Endothelial cell of umbilical vein (primary cell): Measurements from ENCODE around the gene HPS4. TPM values are rescaled to one million over a fixed set of nuclear protein-coding genes. Genes with fewer than 3 reads are reported as not detected.

Experiments used
- BruUV-seq: library from RNA; stranded (reverse); fragments of 400-500 nt; replicated peaks from 2 replicates; lab custom pipeline; 2021; lab: Mats Ljungman, UMichigan
- CTCF ChIA-PET: fragments of 300-600, 350-600 bp; sonication (Branson Sonifier 250); formaldehyde crosslinking; loops from one replicate; lab custom pipeline; 2021; ENCODE audit warnings: antibody characterized with exemption, inconsistent platforms; lab: Charles Lee
- POLR2A ChIA-PET: fragments of 300-600, 350-600 bp; sonication (Branson Sonifier 250); formaldehyde crosslinking; loops from one replicate; lab custom pipeline; 2021; ENCODE audit warnings: antibody characterized with exemption, inconsistent platforms; lab: Charles Lee
- DNase-seq: peaks from one replicate; pipeline ENCODE4 v3.0.0-alpha.2; 2011; ENCODE audit warnings: low read depth, low spot score
- FAIRE-seq: peaks from 2 replicates; lab custom pipeline; 2011; peaks lifted over from hg19 to GRCh38; lab: Jason Lieb, UNC
- H2AFZ ChIP-seq: 2 replicates; pipeline ENCODE4 v1.6.0; 2012; ENCODE audit warnings: low read depth, low read length, control low read depth, inconsistent platforms
- H3K27ac ChIP-seq: 2 replicates; pipeline ENCODE4 v1.5.1; 2011; ENCODE audit warnings: low read depth, mild to moderate bottlenecking, control low read depth, low read length, moderate library complexity; ENCODE audit not compliant: insufficient read depth
- H3K27me3 ChIP-seq, 2 experiments: 2 replicates each; pipeline versions ENCODE4 v1.6.0 to v1.6.1; 2011; ENCODE audit warnings: low read length in 2 of 2, mixed read lengths in 1 of 2; ENCODE audit not compliant: control insufficient read depth in 2 of 2, insufficient read depth in 2 of 2
- H3K36me3 ChIP-seq, 2 experiments: 2 replicates in 1 of 2; 3 replicates in 1 of 2; pipeline ENCODE4 v1.5.1; 2011; ENCODE audit warnings: low read length in 2 of 2, mild to moderate bottlenecking in 1 of 2, moderate library complexity in 1 of 2; ENCODE audit not compliant: control insufficient read depth in 2 of 2, insufficient read depth in 2 of 2; ENCODE audit errors: extremely low read depth in 1 of 2
- H3K4me1 ChIP-seq: 3 replicates; pipeline ENCODE4 v1.5.1; 2011; ENCODE audit warnings: mild to moderate bottlenecking, low read length; ENCODE audit not compliant: control insufficient read depth, insufficient read depth; ENCODE audit errors: extremely low read depth
- H3K4me2 ChIP-seq: 2 replicates; pipeline ENCODE4 v1.6.1; 2011; ENCODE audit warnings: low read length, control low read depth, mixed read lengths; ENCODE audit not compliant: insufficient read depth
- H3K4me3 ChIP-seq, 3 experiments: fragments of 200-600 bp in 1 of 3; sonication (generic), shearing (Covaris generic) in 1 of 3; replicated peaks in 1 of 3; 2 replicates each; pipeline ENCODE4 v1.5.1; 2011 to 2016; ENCODE audit warnings: control low read depth in 3 of 3, low read length in 3 of 3, mild to moderate bottlenecking in 2 of 3, inconsistent platforms in 1 of 3, low read depth in 1 of 3, moderate library complexity in 1 of 3; ENCODE audit not compliant: insufficient read depth in 1 of 3
- H3K79me2 ChIP-seq: 2 replicates; pipeline ENCODE4 v1.6.0; 2012; ENCODE audit warnings: low read length, inconsistent platforms; ENCODE audit not compliant: control insufficient read depth, insufficient read depth
- H3K9ac ChIP-seq: replicated peaks from 2 replicates; pipeline ENCODE3; 2011; ENCODE audit warnings: low read length, control low read depth; ENCODE audit not compliant: insufficient read depth; ENCODE audit errors: extremely low read depth
- H3K9me1 ChIP-seq: replicated peaks from 3 replicates; pipeline ENCODE4 v1.6.0; 2011; ENCODE audit warnings: mild to moderate bottlenecking, low read length; ENCODE audit not compliant: control insufficient read depth, insufficient read depth; ENCODE audit errors: extremely low read depth
- H3K9me3 ChIP-seq: replicated peaks from 2 replicates; pipeline ENCODE4 v1.5.1; 2012; ENCODE audit warnings: low read length, inconsistent platforms; ENCODE audit not compliant: control insufficient read depth, insufficient read depth
- H4K20me1 ChIP-seq: replicated peaks from 2 replicates; pipeline ENCODE3; 2011; ENCODE audit warnings: mild to moderate bottlenecking, low read length; ENCODE audit not compliant: control insufficient read depth, insufficient read depth; ENCODE audit errors: extremely low read depth
- EZH2 ChIP-seq: IDR thresholded peaks from 2 replicates; pipeline ENCODE4 v1.6.1; 2012; ENCODE audit warnings: borderline replicate concordance, low read depth, mild to moderate bottlenecking, moderate library complexity, low read length, inconsistent platforms; ENCODE audit not compliant: severe bottlenecking
- FOS ChIP-seq: IDR thresholded peaks from 2 replicates; pipeline ENCODE4 v1.6.1; 2011; ENCODE audit warnings: mild to moderate bottlenecking, low read length, moderate library complexity, borderline replicate concordance; ENCODE audit not compliant: insufficient read depth
- GATA2 ChIP-seq: IDR thresholded peaks from 2 replicates; pipeline ENCODE4 v1.7.0; 2011; ENCODE audit warnings: low read depth, mild to moderate bottlenecking, moderate library complexity, mixed read lengths, low read length; ENCODE audit not compliant: insufficient read length, insufficient read depth
- JUN ChIP-seq: IDR thresholded peaks from 2 replicates; pipeline ENCODE4 v1.6.1; 2011; ENCODE audit warnings: borderline replicate concordance, low read depth; ENCODE audit not compliant: insufficient read length, insufficient read depth
- MYC ChIP-seq: IDR thresholded peaks from one replicate; pipeline ENCODE4 v1.6.1; 2011; ENCODE audit warnings: mild to moderate bottlenecking, low read depth, low read length
- POLR2A ChIP-seq: IDR thresholded peaks from 2 replicates; pipeline ENCODE4 v1.6.1; 2012; ENCODE audit warnings: low read depth, mild to moderate bottlenecking, control low read depth, low read length
- POLR2AphosphoS5 ChIP-seq: IDR thresholded peaks from 2 replicates; pipeline ENCODE4 v1.6.1; 2012; ENCODE audit warnings: low read depth, mild to moderate bottlenecking, control low read depth, low read length, moderate library complexity; ENCODE audit not compliant: insufficient read depth
- dilution Hi-C: fragments of 300-500 bp; cut with MboI; formaldehyde crosslinking; loops from one replicate; pipeline ENCODE4 v1.15.0; 2019; ENCODE audit warnings: low sequenced_read_pairs; ENCODE audit not compliant: extremely low pct_ligation_motif_present
- intact Hi-C: fragments of 100-400 bp; cut with micrococcal nuclease; formaldehyde crosslinking; loops from one replicate; pipeline ENCODE4 v1.10.0; 2022
- polyA plus RNA-seq, 4 experiments: library from polyadenylated mRNA; depleted of rRNA in 3 of 4; stranded (reverse) in 3 of 4; unstranded in 1 of 4; fragments of >200 nt; gene quantifications; 2 replicates each; pipeline versions ENCODE4 v1.2.1 to v1.2.3, GENCODE V29; 2011 to 2012; ENCODE audit warnings: missing spikeins in 1 of 4
- total RNA-seq: library from RNA; stranded (reverse); gene quantifications from 2 replicates; pipeline ENCODE4 v1.2.3, GENCODE V29; 2021
- TF ChIP-seq, protein P1 (sequence below), 2 donors: IDR thresholded peaks; 1 replicate in 1 of 2; 2 replicates in 1 of 2; pipeline ENCODE4 v1.5.1; 2011; ENCODE audit warnings: low read length in 2 of 2, mild to moderate bottlenecking in 2 of 2, moderate library complexity in 2 of 2, control low read depth in 1 of 2, inconsistent platforms in 1 of 2, low read depth in 1 of 2; ENCODE audit not compliant: insufficient read depth in 1 of 2; ENCODE audit errors: extremely low read depth in 1 of 2
- TF ChIP-seq, protein P2 (sequence below): IDR thresholded peaks from 2 replicates; pipeline ENCODE4 v1.6.1; 2011; ENCODE audit not compliant: insufficient read depth, insufficient read length

Gene HPS4
- total and polyA plus RNA-seq, 2 donors (not counting 3 experiments of a cell fraction or from before 2014, with no cell fraction given), result 28.4 to 29.7 TPM

DNA sequence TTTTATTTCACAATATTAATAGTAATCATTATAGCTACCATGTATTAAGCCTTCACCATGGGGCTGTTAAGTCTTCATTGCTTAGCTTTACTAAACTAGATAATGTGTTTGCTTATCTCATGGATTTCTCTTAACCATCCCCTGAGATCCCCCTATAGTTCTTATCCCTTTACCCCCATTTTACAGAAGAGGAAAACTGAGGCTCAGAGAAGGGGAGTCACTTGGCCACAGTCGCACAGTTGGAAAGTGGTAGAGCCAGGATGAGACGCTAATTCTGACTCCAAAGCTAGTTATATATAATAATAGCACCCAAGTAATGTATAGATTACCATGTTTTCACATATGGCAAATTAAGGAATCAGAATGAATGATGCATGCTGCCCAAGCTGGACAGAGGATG lies 38.4 kb upstream of the HPS4 start:
- no peak overlapping the region for H2AFZ ChIP-seq
- no peaks in the 10 kb centered on the region for H4K20me1 ChIP-seq
- H3K9ac ChIP-seq, result no peak overlapping the region
- no peak overlapping the region for H3K4me3 ChIP-seq
- no peaks in the 10 kb centered on the region for H3K4me1 ChIP-seq
- no TSS peak for BruUV-seq
- no peak overlapping the region for H3K27ac ChIP-seq
- H3K9me3 ChIP-seq, result no peaks in the 10 kb centered on the region
- TF ChIP-seq, protein P1, sequence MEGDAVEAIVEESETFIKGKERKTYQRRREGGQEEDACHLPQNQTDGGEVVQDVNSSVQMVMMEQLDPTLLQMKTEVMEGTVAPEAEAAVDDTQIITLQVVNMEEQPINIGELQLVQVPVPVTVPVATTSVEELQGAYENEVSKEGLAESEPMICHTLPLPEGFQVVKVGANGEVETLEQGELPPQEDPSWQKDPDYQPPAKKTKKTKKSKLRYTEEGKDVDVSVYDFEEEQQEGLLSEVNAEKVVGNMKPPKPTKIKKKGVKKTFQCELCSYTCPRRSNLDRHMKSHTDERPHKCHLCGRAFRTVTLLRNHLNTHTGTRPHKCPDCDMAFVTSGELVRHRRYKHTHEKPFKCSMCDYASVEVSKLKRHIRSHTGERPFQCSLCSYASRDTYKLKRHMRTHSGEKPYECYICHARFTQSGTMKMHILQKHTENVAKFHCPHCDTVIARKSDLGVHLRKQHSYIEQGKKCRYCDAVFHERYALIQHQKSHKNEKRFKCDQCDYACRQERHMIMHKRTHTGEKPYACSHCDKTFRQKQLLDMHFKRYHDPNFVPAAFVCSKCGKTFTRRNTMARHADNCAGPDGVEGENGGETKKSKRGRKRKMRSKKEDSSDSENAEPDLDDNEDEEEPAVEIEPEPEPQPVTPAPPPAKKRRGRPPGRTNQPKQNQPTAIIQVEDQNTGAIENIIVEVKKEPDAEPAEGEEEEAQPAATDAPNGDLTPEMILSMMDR (IDR thresholded peaks at IDR 0.05; ENCODE audit: extremely low read depth in 1 of 2, insufficient read depth in 1 of 2, low read depth in 1 of 2, low read length in 2 of 2), result no peak
- TF ChIP-seq MYC (no peak), JUN (no peak), GATA2 (no peak), FOS (no peak), POLR2A (no peak), EZH2 (no peak), POLR2AphosphoS5 (no peak)
- TF ChIP-seq, protein P2, sequence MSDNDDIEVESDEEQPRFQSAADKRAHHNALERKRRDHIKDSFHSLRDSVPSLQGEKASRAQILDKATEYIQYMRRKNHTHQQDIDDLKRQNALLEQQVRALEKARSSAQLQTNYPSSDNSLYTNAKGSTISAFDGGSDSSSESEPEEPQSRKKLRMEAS, result no peak
- intact Hi-C loops, result no loop called here
- dilution Hi-C loops, result no loop called here
- no peaks in the 10 kb centered on the region for H3K36me3 ChIP-seq
- H3K4me2 ChIP-seq, result no peak overlapping the region
- POLR2A ChIA-PET, result no interaction called here
- H3K79me2 ChIP-seq, result no peaks in the 10 kb centered on the region
- DNase-seq (no peak), FAIRE-seq (no peak)
- CTCF ChIA-PET, result interaction anchor here (1.7 kb wide), 1 partner anchor 19 kb away, joined by 6 read pairs; no protein-coding TSS in a partner anchor
- no peaks in the 10 kb centered on the region for H3K27me3 ChIP-seq
- H3K9me1 ChIP-seq, result no peaks in the 10 kb centered on the region
